Activated naive CD4-positive, alpha-beta T cell treated with anti-CD3 and anti-CD28 coated beads, Interleukin-2, amount 50 U/mL, for 72 hours (primary cell): ENCODE measurements around the gene HHEX. TPM values are rescaled to one million over a fixed set of nuclear protein-coding genes. Genes with fewer than 3 reads are reported as not detected.
A peak's percentile ranks its signal among the peaks of the same experiment; 100 is the strongest.
"Not testable (repeated sequence)": the region's sequence is repeated elsewhere in the genome, so short reads cannot be mapped to it uniquely, and the experiment has no call there.

Source experiments
- ATAC-seq, 2 donors: fragments of 150-1000 bp; cut with Tn5 transposase; 2 replicates each; pipeline ENCODE4 v1.10.0; 2021; ENCODE audit warnings: mild to moderate bottlenecking in 2 of 2, moderate library complexity in 2 of 2
- DNase-seq, 2 donors: peaks; one replicate each; pipeline ENCODE4 v3.0.0; 2021 to 2022; ENCODE audit warnings: low spot score in 2 of 2
- H3K27ac Mint-ChIP-seq, 2 donors: one replicate each; pipeline ENCODE4 v1.8.0; 2022; ENCODE audit warnings: mild to moderate bottlenecking in 2 of 2, mixed read lengths in 2 of 2
- H3K36me3 Mint-ChIP-seq, 2 donors: one replicate each; pipeline ENCODE4 v1.8.0; 2022; ENCODE audit warnings: mixed read lengths in 2 of 2
- H3K9me3 Mint-ChIP-seq, 2 donors: one replicate each; pipeline ENCODE4 v1.8.0; 2022; ENCODE audit warnings: mixed read lengths in 2 of 2
- total RNA-seq, 2 donors: library from RNA; stranded (reverse); gene quantifications; one replicate each; pipeline ENCODE4 v1.2.3, GENCODE V29; 2022

The HHEX gene
- total RNA-seq, result under 1 TPM in 1 of 2 donors, not detected in 1; 0.46 TPM

DNA sequence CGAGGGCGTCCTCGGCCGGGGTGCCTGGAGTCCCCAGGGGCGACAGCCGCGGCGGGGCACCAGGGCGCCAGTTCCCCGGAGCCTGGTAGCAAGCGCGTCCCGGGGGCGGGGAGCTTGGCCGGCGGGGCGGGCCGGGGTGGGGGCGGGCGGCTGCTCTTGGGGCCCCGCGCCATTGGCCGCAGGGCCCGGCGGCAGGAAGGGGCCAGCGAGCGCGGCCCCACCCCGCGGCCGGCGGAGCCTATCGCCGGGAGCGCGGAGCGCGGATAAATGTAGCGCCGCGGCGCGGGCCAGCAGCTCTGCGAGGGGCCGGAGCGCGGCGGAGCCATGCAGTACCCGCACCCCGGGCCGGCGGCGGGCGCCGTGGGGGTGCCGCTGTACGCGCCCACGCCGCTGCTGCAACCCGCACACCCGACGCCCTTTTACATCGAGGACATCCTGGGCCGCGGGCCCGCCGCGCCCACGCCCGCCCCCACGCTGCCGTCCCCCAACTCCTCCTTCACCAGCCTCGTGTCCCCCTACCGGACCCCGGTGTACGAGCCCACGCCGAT lies at the start of gene HHEX:
Gene HHEX, plus strand, starts transcription at position 293 of the 548 bp plus-strand sequence. Its CDS starts 32 bp downstream, at position 325.
- Mint-ChIP-seq H3K27ac (no peak within 1 kb of the TSS), H3K9me3 (peaks cover 0 to 3% of the 10 kb centered on the region in 2 donors), H3K36me3 (peaks cover 0 to 14% of the 10 kb centered on the region in 2 donors)
- peak; percentile 65 to 71 for ATAC-seq
- no peak for DNase-seq

DNA sequence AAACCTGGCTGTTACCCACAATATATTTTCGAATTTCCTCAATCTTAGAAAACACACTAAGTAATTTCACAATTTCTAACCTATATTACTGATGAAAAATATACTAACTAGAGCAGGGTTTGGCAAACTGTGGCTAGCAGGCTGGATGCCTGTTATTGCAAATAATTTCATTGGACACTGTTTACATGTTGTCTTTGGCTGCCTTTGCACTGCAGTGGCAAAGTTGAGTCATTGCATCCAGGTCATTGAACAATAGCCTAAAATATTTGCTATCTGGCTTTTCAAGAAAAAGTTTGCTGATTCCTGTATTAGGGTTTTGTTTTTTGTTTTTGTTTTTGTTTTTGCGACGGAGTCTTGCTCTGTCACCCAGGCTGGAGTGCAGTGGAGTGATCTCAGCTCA lies 49.6 kb upstream of the HHEX start:
- Mint-ChIP-seq H3K9me3 (no peaks in the 10 kb centered on the region), H3K36me3 (peaks cover 5 to 26% of the 10 kb centered on the region in 2 donors), H3K27ac (no peak overlapping the region)
- ATAC-seq (no peak), DNase-seq (no peak)

- ATAC-seq, result no peak
- Mint-ChIP-seq H3K36me3 (peaks cover 0 to 32% of the 10 kb centered on the region in 2 donors), H3K9me3 (no peaks in the 10 kb centered on the region), H3K27ac (no peak overlapping the region)
- no peak for DNase-seq
These were observed 48.3 kb upstream of the HHEX start for GRCh38 chr10:92641492-92641891.

DNA sequence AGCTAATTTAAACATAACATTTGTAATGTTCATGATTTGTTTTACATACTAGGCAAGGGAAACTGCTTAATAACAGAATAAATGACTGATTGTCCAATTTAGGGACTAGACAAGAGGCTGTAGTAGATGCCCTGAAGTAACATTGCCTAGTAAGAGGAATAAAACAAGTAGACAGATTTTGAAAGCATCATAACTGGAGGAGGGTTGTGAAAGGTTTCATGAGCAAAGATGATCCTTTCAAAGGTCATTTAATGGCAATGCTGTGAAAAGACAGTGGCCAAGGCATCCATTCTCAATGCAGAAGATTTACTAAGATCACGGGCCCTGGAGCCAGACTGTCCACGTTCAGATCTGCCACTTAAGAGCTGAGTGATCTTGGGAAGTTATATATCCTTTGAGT lies 44.8 kb upstream of the HHEX start:
- H3K9me3 Mint-ChIP-seq, result no peaks in the 10 kb centered on the region
- ATAC-seq, result no peak
- DNase-seq, result no peak
- no peak overlapping the region for H3K27ac Mint-ChIP-seq
- peaks cover 11 to 59% of the 10 kb centered on the region in 2 donors for H3K36me3 Mint-ChIP-seq

- not testable (repeated sequence) for ATAC-seq, DNase-seq, H3K27ac Mint-ChIP-seq, H3K9me3 Mint-ChIP-seq
- peaks cover 17 to 55% of the 10 kb centered on the region in 2 donors for H3K36me3 Mint-ChIP-seq
These were observed 38.9 kb upstream of the HHEX start for GRCh38 chr10:92650864-92651263.

DNA sequence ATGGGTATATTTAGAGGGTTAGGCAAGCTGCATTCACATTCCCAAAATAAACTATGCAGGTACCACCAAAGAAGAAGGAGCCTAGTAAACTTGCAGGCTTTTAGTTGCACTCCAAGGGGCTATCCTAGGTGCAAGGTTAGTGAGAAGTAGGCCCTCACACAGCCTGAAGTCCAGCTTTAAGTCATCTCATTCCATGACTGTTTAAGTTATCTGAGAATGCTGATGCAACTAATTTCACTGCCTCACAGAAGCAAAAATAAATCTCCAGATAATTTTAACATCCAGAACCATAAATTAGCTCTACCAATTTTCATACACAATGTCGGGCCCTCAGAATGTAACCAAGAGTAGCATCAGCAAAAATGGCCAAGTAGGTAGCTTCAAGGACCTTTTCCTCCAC lies 34.3 kb upstream of the HHEX start:
- DNase-seq (no peak), ATAC-seq (no peak)
- no peaks in the 10 kb centered on the region for H3K9me3 Mint-ChIP-seq
- peaks cover 6 to 21% of the 10 kb centered on the region in 2 donors for H3K36me3 Mint-ChIP-seq
- no peak overlapping the region for H3K27ac Mint-ChIP-seq

GRCh38 chr10:92656266-92656961 lies 33.3 kb upstream of the HHEX start:
- no peak for DNase-seq
- ATAC-seq, result no peak
- H3K9me3 Mint-ChIP-seq, result no peaks in the 10 kb centered on the region
- no peak overlapping the region for H3K27ac Mint-ChIP-seq
- peaks cover 0 to 13% of the 10 kb centered on the region in 2 donors for H3K36me3 Mint-ChIP-seq

- H3K9me3 Mint-ChIP-seq, result no peaks in the 10 kb centered on the region
- no peak for DNase-seq
- no peak for ATAC-seq
- H3K36me3 Mint-ChIP-seq, result peaks cover 0 to 13% of the 10 kb centered on the region in 2 donors
- no peak overlapping the region for H3K27ac Mint-ChIP-seq
These were observed 32.7 kb upstream of the HHEX start for GRCh38 chr10:92657024-92657423.

DNA sequence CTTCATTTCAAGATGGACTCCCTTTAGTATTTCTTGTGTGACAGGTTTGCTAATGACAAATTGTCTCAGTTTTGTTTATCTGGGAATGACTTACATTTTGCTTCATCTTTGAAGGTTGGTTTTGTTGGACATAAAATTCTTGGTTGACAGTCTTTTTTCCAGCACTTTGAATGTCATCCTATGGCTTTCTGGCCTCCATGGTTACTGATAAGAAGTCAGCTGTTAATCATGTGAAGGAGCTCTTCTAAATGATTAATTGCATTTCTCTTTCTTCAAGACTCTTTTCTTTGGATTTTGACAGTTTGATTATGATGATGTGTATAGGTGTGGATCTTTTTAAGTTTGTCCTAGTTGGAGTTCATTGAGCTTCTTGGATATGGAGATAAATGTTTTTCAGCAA lies 26.9 kb upstream of the HHEX start:
- H3K9me3 Mint-ChIP-seq, result peaks cover 10 to 12% of the 10 kb centered on the region in 2 donors
- ATAC-seq, result no peak

GRCh38 chr10:92664322-92664721 lies 25.4 kb upstream of the HHEX start:
- Mint-ChIP-seq H3K9me3 (peaks cover 10 to 12% of the 10 kb centered on the region in 2 donors), H3K27ac (no peak overlapping the region), H3K36me3 (peaks cover 8 to 13% of the 10 kb centered on the region in 2 donors)
- ATAC-seq (no peak), DNase-seq (no peak)

More for the DNA sequence above, 26.9 kb upstream of the HHEX start:
- H3K27ac Mint-ChIP-seq, result no peak overlapping the region
- no peak for DNase-seq
- H3K36me3 Mint-ChIP-seq, result peaks cover 8 to 13% of the 10 kb centered on the region in 2 donors

DNA sequence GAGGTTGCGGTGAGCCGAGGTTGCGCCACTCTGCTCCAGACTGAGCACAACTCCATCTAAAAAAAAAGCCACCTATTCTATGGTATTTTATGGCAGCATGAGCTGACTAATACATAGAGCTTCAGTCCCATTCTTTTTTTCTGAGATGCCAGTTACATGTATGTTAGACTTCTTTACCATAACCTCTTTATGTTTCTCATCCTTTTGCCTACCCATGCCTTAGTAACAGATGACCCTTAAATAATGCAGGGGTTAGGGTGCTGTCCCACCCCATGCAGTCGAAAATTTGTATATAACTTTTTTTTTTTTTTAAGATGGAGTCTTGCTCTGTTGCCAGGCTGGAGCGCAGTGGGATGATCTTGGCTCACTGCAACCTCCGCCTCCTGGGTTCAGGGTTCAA lies 22.7 kb upstream of the HHEX start:
- no peak overlapping the region for H3K27ac Mint-ChIP-seq
- ATAC-seq, result no peak
- H3K36me3 Mint-ChIP-seq, result peaks cover 8 to 13% of the 10 kb centered on the region in 2 donors
- no peak for DNase-seq
- H3K9me3 Mint-ChIP-seq, result peaks cover 10 to 12% of the 10 kb centered on the region in 2 donors

GRCh38 chr10:92677708-92678107 lies 12.0 kb upstream of the HHEX start:
- no peaks in the 10 kb centered on the region for H3K9me3 Mint-ChIP-seq
- ATAC-seq (no peak), DNase-seq (no peak)
- H3K36me3 Mint-ChIP-seq, result no peaks in the 10 kb centered on the region
- no peak overlapping the region for H3K27ac Mint-ChIP-seq

DNA sequence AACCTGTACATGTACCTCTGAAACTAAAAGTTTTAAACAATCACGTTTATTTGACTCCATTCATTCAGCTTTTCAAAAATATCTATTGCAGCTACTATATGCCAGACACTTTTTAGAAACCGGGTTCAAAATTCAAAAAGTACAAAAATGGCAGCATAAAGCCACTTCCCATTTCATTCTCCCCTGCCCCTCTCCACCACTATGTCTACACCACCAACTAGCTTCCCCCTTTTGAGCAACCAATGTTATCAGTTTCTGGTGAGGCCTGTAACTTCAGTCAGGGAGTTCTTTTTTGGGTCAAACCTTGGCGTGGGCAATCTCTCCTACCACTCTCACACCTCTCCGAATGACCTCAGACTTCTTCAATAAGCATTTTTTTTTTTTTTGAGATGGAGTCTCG lies 11.5 kb upstream of the HHEX start:
- H3K27ac Mint-ChIP-seq, result no peak overlapping the region
- no peaks in the 10 kb centered on the region for H3K9me3 Mint-ChIP-seq
- no peaks in the 10 kb centered on the region for H3K36me3 Mint-ChIP-seq
- DNase-seq (no peak), ATAC-seq (no peak)

DNA sequence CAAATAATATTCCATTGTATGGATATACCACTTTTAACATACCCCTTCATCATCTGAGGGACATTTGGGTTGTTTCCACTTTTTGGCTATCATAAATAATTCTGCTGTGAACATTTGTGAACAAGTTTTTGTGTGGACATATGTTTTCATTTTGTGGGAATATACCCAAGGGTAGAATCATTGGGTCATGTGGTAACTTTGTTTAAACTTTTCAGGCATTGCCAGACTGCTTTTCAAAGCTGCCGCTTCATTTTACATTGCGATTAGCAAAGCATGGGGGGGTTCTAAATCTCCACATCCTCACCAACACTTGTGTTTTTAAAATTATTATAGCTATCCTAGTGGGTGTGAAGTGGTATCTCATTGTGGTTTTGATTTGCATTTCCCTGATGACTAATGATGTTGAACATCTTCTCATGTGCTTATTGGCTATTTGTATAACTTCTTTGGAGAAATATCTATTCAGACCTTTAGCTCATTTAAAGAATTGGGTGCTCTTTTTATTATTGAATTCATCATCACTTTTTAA lies 8.4 kb upstream of the HHEX start:
- Mint-ChIP-seq H3K27ac (no peak overlapping the region), H3K36me3 (peaks cover 0 to 10% of the 10 kb centered on the region in 2 donors), H3K9me3 (peaks cover 0 to 5% of the 10 kb centered on the region in 2 donors)
- ATAC-seq, result no peak
- no peak for DNase-seq

- ATAC-seq (no peak), DNase-seq (no peak)
- peaks cover 0 to 18% of the 10 kb centered on the region in 2 donors for H3K36me3 Mint-ChIP-seq
- H3K9me3 Mint-ChIP-seq, result peaks cover 0 to 5% of the 10 kb centered on the region in 2 donors
- no peak overlapping the region for H3K27ac Mint-ChIP-seq
These were observed 1.2 kb upstream of the HHEX start for GRCh38 chr10:92688573-92688926.

- ATAC-seq (peak; percentile 22 to 30), DNase-seq (peak; percentile 18 to 57)
- Mint-ChIP-seq H3K27ac (no peak overlapping the region), H3K9me3 (peaks cover 0 to 5% of the 10 kb centered on the region in 2 donors), H3K36me3 (peaks cover 0 to 18% of the 10 kb centered on the region in 2 donors)
These were observed 660 bp upstream of the HHEX start for GRCh38 chr10:92688927-92689662.
